HL-60 (cell line): ENCODE results near the gene COL20A1.

ENCODE experiments used
- DNase-seq, 2 experiments: peaks; one replicate each; pipeline ENCODE4 v3.0.0-alpha.2; 2010 to 2020; ENCODE audit warnings: low read depth in 1 of 2, low spot score in 1 of 2
- H3K27ac ChIP-seq: fragments of 250-450 bp; sonication (Bioruptor Pico); replicated peaks from 2 replicates; pipeline ENCODE4 v1.5.1; 2020; ENCODE audit warnings: mild to moderate bottlenecking, moderate library complexity
- H3K27me3 ChIP-seq: fragments of 250-450 bp; sonication (Bioruptor Pico); 2 replicates; pipeline ENCODE4 v1.5.1; 2021; ENCODE audit warnings: mild to moderate bottlenecking, moderate library complexity; ENCODE audit not compliant: insufficient read depth, poor library complexity, severe bottlenecking
- H3K4me3 ChIP-seq: replicated peaks from 2 replicates; pipeline ENCODE4 v1.5.1; 2011; ENCODE audit warnings: mild to moderate bottlenecking, control low read depth, low read length; ENCODE audit not compliant: insufficient read depth
- GABPA ChIP-seq: IDR thresholded peaks from 2 replicates; pipeline ENCODE4 v1.6.1; 2012; ENCODE audit warnings: low read depth
- POLR2AphosphoS5 ChIP-seq: IDR thresholded peaks from 2 replicates; pipeline ENCODE4 v1.6.1; 2012; ENCODE audit warnings: low read depth
- REST ChIP-seq: IDR thresholded peaks from 2 replicates; pipeline ENCODE4 v1.6.1; 2012; ENCODE audit warnings: low read depth; ENCODE audit not compliant: insufficient replicate concordance
- SPI1 ChIP-seq: IDR thresholded peaks from 2 replicates; pipeline ENCODE4 v1.6.1; 2012; ENCODE audit warnings: low read depth, mild to moderate bottlenecking, borderline replicate concordance
- TF ChIP-seq, protein P1 (sequence below): IDR thresholded peaks from one replicate; pipeline ENCODE4 v1.5.1; 2011; ENCODE audit warnings: low read length, control low read depth, inconsistent platforms; ENCODE audit not compliant: insufficient read depth

Gene COL20A1

DNA sequence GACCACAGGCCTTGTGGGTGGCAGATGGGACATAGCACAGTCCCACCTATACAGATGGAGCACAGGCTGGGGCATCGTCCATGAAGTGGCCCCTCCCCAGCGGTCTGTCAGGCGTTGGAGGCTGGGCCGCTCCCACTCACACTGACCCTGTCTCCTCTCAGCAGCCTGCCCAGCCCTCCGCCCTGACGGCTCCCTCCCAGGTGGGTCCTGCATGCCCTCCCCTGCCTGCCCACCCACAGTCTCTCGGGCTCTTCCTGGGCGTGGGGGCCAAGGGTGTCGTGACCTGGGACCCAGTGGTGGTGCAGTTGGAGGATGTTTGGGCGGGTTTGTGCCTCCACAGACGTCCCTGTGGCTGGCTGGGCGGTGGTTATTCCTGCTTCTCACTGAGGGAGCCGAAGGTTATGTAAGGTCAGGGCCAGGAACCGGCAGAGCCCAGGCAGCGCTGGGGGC, 22.3 kb downstream of the COL20A1 start:
- TF ChIP-seq POLR2AphosphoS5 = no peak
- TF ChIP-seq, protein P1, sequence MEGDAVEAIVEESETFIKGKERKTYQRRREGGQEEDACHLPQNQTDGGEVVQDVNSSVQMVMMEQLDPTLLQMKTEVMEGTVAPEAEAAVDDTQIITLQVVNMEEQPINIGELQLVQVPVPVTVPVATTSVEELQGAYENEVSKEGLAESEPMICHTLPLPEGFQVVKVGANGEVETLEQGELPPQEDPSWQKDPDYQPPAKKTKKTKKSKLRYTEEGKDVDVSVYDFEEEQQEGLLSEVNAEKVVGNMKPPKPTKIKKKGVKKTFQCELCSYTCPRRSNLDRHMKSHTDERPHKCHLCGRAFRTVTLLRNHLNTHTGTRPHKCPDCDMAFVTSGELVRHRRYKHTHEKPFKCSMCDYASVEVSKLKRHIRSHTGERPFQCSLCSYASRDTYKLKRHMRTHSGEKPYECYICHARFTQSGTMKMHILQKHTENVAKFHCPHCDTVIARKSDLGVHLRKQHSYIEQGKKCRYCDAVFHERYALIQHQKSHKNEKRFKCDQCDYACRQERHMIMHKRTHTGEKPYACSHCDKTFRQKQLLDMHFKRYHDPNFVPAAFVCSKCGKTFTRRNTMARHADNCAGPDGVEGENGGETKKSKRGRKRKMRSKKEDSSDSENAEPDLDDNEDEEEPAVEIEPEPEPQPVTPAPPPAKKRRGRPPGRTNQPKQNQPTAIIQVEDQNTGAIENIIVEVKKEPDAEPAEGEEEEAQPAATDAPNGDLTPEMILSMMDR = no peak
- no peak for TF ChIP-seq REST
- TF ChIP-seq GABPA = no peak
- TF ChIP-seq SPI1 = no peak
- no peak for DNase-seq
- Histone ChIP-seq H3K27me3 (no peaks in the 10 kb centered on the region), H3K4me3 (no peak overlapping the region), H3K27ac (no peak overlapping the region)

GRCh38 chr20:63315731-63316491, 22.9 kb downstream of the COL20A1 start:
- no peaks in the 10 kb centered on the region for H3K27me3 ChIP-seq
- TF ChIP-seq SPI1 (no peak), POLR2AphosphoS5 (no peak), REST (no peak), GABPA (no peak)
- TF ChIP-seq, protein P1 = no peak
- no peak for DNase-seq
- H3K27ac ChIP-seq = no peak overlapping the region
- no peak overlapping the region for H3K4me3 ChIP-seq

DNA sequence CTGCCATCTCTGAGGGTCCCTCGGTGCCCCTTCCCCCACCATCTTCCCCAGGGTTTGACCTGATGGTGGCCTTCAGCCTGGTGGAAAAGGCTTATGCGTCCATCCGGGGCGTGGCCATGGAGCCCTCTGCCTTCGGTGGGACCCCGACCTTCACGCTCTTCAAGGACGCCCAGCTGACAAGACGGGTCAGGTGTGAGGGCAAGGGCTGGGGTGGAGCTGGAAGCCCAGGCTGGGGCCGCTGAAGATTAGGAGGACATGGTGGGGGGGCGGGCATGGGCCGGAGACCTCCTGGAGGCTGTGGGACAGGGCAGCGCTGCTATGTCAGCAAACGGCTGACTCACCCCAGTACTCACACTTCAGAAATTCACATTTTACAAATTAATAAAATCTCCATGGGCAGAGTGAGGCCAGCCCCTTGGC, 23.5 kb downstream of the COL20A1 start:
- TF ChIP-seq, protein P1 = no peak
- TF ChIP-seq SPI1 (no peak), POLR2AphosphoS5 (no peak), GABPA (no peak), REST (no peak)
- no peak overlapping the region for H3K4me3 ChIP-seq

More for the DNA sequence above, 23.5 kb downstream of the COL20A1 start:
- no peak for DNase-seq
- Histone ChIP-seq H3K27me3 (no peaks in the 10 kb centered on the region), H3K27ac (no peak overlapping the region)
